ENCODE results near the gene TRIP12. TPM values are rescaled to one million over a fixed set of nuclear protein-coding genes. Genes with fewer than 3 reads are reported as not detected.

The TRIP12 gene
- total and polyA plus RNA-seq, 2 donors (not counting 3 experiments of a cell fraction or from before 2014, with no cell fraction given): 53.8 to 278 TPM

DNA sequence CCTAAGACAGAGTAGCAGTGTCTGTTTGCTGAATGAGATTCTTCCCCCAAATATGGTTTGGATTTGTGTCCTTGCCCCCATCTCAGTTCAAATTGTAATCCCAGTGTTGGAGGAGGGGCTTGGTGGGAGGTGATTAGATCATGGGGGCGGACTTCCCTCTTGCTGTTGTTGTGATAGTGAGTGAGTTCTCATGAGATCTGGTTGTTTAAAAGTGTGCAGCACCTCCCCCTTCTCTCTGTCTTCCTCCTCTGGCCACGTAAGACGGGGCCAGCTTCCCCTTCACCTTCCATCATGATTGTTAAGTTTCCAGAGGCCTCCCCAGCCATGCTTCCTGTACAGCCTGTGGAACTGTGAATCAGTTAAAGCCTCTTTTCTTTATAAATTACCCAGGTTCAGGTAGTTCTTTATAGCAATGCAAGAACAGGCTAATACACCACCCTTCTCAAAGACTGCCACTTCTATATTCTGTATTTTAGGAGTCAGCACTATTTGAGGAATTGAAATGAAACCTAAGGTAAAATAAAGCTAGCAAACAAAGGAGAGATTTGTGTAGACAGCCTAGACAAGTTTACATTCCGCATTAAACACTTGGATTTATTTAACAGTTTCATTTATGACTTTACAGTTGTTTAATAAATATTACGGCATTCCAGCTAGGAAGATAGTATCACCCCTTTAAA, 22.1 kb upstream of the TRIP12 start:
- Histone ChIP-seq H4K20me1 (replicated peaks; ENCODE audit: control insufficient read depth, extremely low read depth, insufficient read depth, low read length) (no peaks in the 10 kb centered on the region), H3K27ac (ENCODE audit: insufficient read depth, low read depth, low read length) (no peak overlapping the region), H3K4me3 (replicated peaks in 1 of 3; ENCODE audit: insufficient read depth in 1 of 3, low read depth in 1 of 3, low read length in 3 of 3) (no peak overlapping the region), H3K4me2 (ENCODE audit: insufficient read depth, low read length) (no peak overlapping the region), H3K9me1 (replicated peaks; ENCODE audit: control insufficient read depth, extremely low read depth, insufficient read depth, low read length) (no peaks in the 10 kb centered on the region), H3K4me1 (ENCODE audit: control insufficient read depth, extremely low read depth, insufficient read depth, low read length) (peaks cover 3% of the 10 kb centered on the region), H3K79me2 (ENCODE audit: control insufficient read depth, insufficient read depth, low read length) (no peaks in the 10 kb centered on the region), H3K9ac (replicated peaks; ENCODE audit: extremely low read depth, insufficient read depth, low read length) (no peak overlapping the region), H3K9me3 (replicated peaks; ENCODE audit: control insufficient read depth, insufficient read depth, low read length) (no peaks in the 10 kb centered on the region), H2AFZ (ENCODE audit: low read depth, low read length) (no peak overlapping the region), H3K36me3 (ENCODE audit: control insufficient read depth in 2 of 2, extremely low read depth in 1 of 2, insufficient read depth in 2 of 2, low read length in 2 of 2) (no peaks in the 10 kb centered on the region), H3K27me3 (ENCODE audit: control insufficient read depth in 2 of 2, insufficient read depth in 2 of 2, low read length in 2 of 2) (no peaks in the 10 kb centered on the region)
- ChIA-PET CTCF (no interaction called here), POLR2A (no interaction called here)
- TF ChIP-seq POLR2AphosphoS5 (IDR thresholded peaks at IDR 0.05; ENCODE audit: insufficient read depth, low read depth, low read length) (no peak), EZH2 (IDR thresholded peaks at IDR 0.05; ENCODE audit: borderline replicate concordance, low read depth, low read length, severe bottlenecking) (no peak), JUN (IDR thresholded peaks at IDR 0.05; ENCODE audit: borderline replicate concordance, insufficient read depth, insufficient read length, low read depth) (no peak), GATA2 (IDR thresholded peaks at IDR 0.05; ENCODE audit: insufficient read depth, insufficient read length, low read depth, low read length) (no peak), MYC (IDR thresholded peaks at IDR 0.05; ENCODE audit: low read depth, low read length) (no peak), FOS (IDR thresholded peaks at IDR 0.05; ENCODE audit: borderline replicate concordance, insufficient read depth, low read length) (no peak), POLR2A (IDR thresholded peaks at IDR 0.05; ENCODE audit: low read depth, low read length) (no peak)
- TF ChIP-seq, protein P1, sequence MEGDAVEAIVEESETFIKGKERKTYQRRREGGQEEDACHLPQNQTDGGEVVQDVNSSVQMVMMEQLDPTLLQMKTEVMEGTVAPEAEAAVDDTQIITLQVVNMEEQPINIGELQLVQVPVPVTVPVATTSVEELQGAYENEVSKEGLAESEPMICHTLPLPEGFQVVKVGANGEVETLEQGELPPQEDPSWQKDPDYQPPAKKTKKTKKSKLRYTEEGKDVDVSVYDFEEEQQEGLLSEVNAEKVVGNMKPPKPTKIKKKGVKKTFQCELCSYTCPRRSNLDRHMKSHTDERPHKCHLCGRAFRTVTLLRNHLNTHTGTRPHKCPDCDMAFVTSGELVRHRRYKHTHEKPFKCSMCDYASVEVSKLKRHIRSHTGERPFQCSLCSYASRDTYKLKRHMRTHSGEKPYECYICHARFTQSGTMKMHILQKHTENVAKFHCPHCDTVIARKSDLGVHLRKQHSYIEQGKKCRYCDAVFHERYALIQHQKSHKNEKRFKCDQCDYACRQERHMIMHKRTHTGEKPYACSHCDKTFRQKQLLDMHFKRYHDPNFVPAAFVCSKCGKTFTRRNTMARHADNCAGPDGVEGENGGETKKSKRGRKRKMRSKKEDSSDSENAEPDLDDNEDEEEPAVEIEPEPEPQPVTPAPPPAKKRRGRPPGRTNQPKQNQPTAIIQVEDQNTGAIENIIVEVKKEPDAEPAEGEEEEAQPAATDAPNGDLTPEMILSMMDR (IDR thresholded peaks at IDR 0.05; ENCODE audit: extremely low read depth in 1 of 2, insufficient read depth in 1 of 2, low read depth in 1 of 2, low read length in 2 of 2): no peak
- TF ChIP-seq, protein P2, sequence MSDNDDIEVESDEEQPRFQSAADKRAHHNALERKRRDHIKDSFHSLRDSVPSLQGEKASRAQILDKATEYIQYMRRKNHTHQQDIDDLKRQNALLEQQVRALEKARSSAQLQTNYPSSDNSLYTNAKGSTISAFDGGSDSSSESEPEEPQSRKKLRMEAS (IDR thresholded peaks at IDR 0.05; ENCODE audit: insufficient read depth, insufficient read length): no peak
- DNase-seq (ENCODE audit: low read depth, low spot score): no peak
- dilution Hi-C loops (cut with MboI; ENCODE audit: extremely low pct_ligation_motif_present, low sequenced_read_pairs): no loop called here
- intact Hi-C loops (cut with micrococcal nuclease): no loop called here
- no TSS peak for BruUV-seq (replicated peaks)
- no peak for FAIRE-seq
